ENCODE data around the gene COL27A1.

The COL27A1 gene

GRCh38 chr9:114261026-114261425 is 105.7 kb downstream of the COL27A1 start:
- Histone ChIP-seq H3K4me3 (ENCODE audit: low read depth in 1 of 2, low read length in 2 of 2) (no peak overlapping the region), H3K9me3 (ENCODE audit: insufficient read depth, low read length, severe bottlenecking) (no peaks in the 10 kb centered on the region), H2AFZ (ENCODE audit: low read depth, low read length) (no peak overlapping the region), H3K4me1 (ENCODE audit: insufficient read depth, low read length) (no peaks in the 10 kb centered on the region), H3K79me2 (ENCODE audit: insufficient read depth, low read length) (no peaks in the 10 kb centered on the region), H3K36me3 (ENCODE audit: insufficient read depth, low read length) (no peaks in the 10 kb centered on the region), H3K4me2 (ENCODE audit: insufficient read depth, low read length) (no peak overlapping the region), H3K27me3 (ENCODE audit: insufficient read depth, low read length, poor library complexity) (no peaks in the 10 kb centered on the region), H4K20me1 (ENCODE audit: insufficient read depth, low read length) (no peaks in the 10 kb centered on the region), H3K27ac (ENCODE audit: low read length) (no peak overlapping the region), H3K9ac (ENCODE audit: low read depth, low read length) (no peak overlapping the region)
- ATAC-seq (ENCODE audit: insufficient read depth, low read depth) (no peak), DNase-seq (no peak)
- no peak for TF ChIP-seq EZH2 (IDR thresholded peaks at IDR 0.05; ENCODE audit: borderline replicate concordance, low read depth, low read length, severe bottlenecking)
- no peak for TF ChIP-seq CTCF (IDR thresholded peaks at IDR 0.05; ENCODE audit: borderline replicate concordance, extremely low read depth, low read length, poor library complexity, severe bottlenecking)

- H3K27ac ChIP-seq (ENCODE audit: low read length): no peak overlapping the region
- H2AFZ ChIP-seq (ENCODE audit: low read depth, low read length): no peak overlapping the region
- no peaks in the 10 kb centered on the region for H3K9me3 ChIP-seq (ENCODE audit: insufficient read depth, low read length, severe bottlenecking)
These were observed 106.7 kb downstream of the COL27A1 start for GRCh38 chr9:114261987-114262386.

GRCh38 chr9:114263853-114264510 is 108.6 kb downstream of the COL27A1 start:
- TF ChIP-seq CTCF (IDR thresholded peaks at IDR 0.05; ENCODE audit: borderline replicate concordance, extremely low read depth, low read length, poor library complexity, severe bottlenecking) (no peak), EZH2 (IDR thresholded peaks at IDR 0.05; ENCODE audit: borderline replicate concordance, low read depth, low read length, severe bottlenecking) (no peak)
- no peak overlapping the region for H2AFZ ChIP-seq (ENCODE audit: low read depth, low read length)
- no peak for DNase-seq
- no peak for ATAC-seq (ENCODE audit: insufficient read depth, low read depth)
- no peak overlapping the region for H3K4me3 ChIP-seq (ENCODE audit: low read depth in 1 of 2, low read length in 2 of 2)
- H3K27me3 ChIP-seq (ENCODE audit: insufficient read depth, low read length, poor library complexity): peaks cover 6% of the 10 kb centered on the region
- H3K36me3 ChIP-seq (ENCODE audit: insufficient read depth, low read length): no peaks in the 10 kb centered on the region
- H3K27ac ChIP-seq (ENCODE audit: low read length): no peak overlapping the region
- no peaks in the 10 kb centered on the region for H3K9me3 ChIP-seq (ENCODE audit: insufficient read depth, low read length, severe bottlenecking)
- H3K9ac ChIP-seq (ENCODE audit: low read depth, low read length): no peak overlapping the region
- H3K4me1 ChIP-seq (ENCODE audit: insufficient read depth, low read length): no peaks in the 10 kb centered on the region
- no peaks in the 10 kb centered on the region for H4K20me1 ChIP-seq (ENCODE audit: insufficient read depth, low read length)
- H3K79me2 ChIP-seq (ENCODE audit: insufficient read depth, low read length): no peaks in the 10 kb centered on the region
- H3K4me2 ChIP-seq (ENCODE audit: insufficient read depth, low read length): no peak overlapping the region

More at GRCh38 chr9:114261987-114262386, 106.7 kb downstream of the COL27A1 start:
- Histone ChIP-seq H3K9ac (ENCODE audit: low read depth, low read length) (no peak overlapping the region), H3K36me3 (ENCODE audit: insufficient read depth, low read length) (no peaks in the 10 kb centered on the region), H3K4me3 (ENCODE audit: low read depth in 1 of 2, low read length in 2 of 2) (no peak overlapping the region), H3K79me2 (ENCODE audit: insufficient read depth, low read length) (no peaks in the 10 kb centered on the region), H3K27me3 (ENCODE audit: insufficient read depth, low read length, poor library complexity) (peaks cover 6% of the 10 kb centered on the region), H3K4me1 (ENCODE audit: insufficient read depth, low read length) (no peaks in the 10 kb centered on the region), H3K4me2 (ENCODE audit: insufficient read depth, low read length) (no peak overlapping the region), H4K20me1 (ENCODE audit: insufficient read depth, low read length) (no peaks in the 10 kb centered on the region)
- DNase-seq: no peak
- no peak for ATAC-seq (ENCODE audit: insufficient read depth, low read depth)
- TF ChIP-seq EZH2 (IDR thresholded peaks at IDR 0.05; ENCODE audit: borderline replicate concordance, low read depth, low read length, severe bottlenecking) (no peak), CTCF (IDR thresholded peaks at IDR 0.05; ENCODE audit: borderline replicate concordance, extremely low read depth, low read length, poor library complexity, severe bottlenecking) (no peak)
